GM12878 (cell line): Measurements from ENCODE around the gene TIFAB. TPM values are rescaled to one million over a fixed set of nuclear protein-coding genes. Genes with fewer than 3 reads are reported as not detected.

Source experiments
- ATAC-seq: fragments of 200-7000 bp; cut with Tn5 transposase; 3 replicates; pipeline ENCODE4 v1.9.1; 2020; ENCODE audit warnings: mild to moderate bottlenecking, moderate library complexity
- BruUV-seq: library from RNA; stranded (reverse); fragments of 400-500 nt; replicated peaks from 2 replicates; lab custom pipeline; 2021; lab: Mats Ljungman, UMichigan
- CTCF ChIA-PET: fragments of 300-600 bp; sonication (Branson Sonifier 250); formaldehyde crosslinking; extraction: SDS; loops from one replicate; lab custom pipeline; 2021; ENCODE audit warnings: inconsistent platforms; lab: Yijun Ruan, JAX
- POLR2A ChIA-PET: fragments of 350-600 bp; formaldehyde crosslinking; extraction: SDS; loops from one replicate; lab custom pipeline; 2021; ENCODE audit warnings: inconsistent platforms; lab: Charles Lee
- RAD21 ChIA-PET: fragments of 300-600 bp; sonication (Branson Sonifier 250); formaldehyde crosslinking; loops from one replicate; lab custom pipeline; 2023; ENCODE audit warnings: antibody characterized with exemption; ENCODE audit not compliant: unreplicated experiment; lab: Charles Lee
- SMC1A ChIA-PET: fragments of 300-600 bp; sonication (Branson Sonifier 250); formaldehyde crosslinking; loops from one replicate; lab custom pipeline; 2023; ENCODE audit not compliant: unreplicated experiment, uncharacterized antibody; lab: Charles Lee
- DNase-seq: peaks from one replicate; pipeline ENCODE4 v3.0.0-alpha.2; 2011; ENCODE audit warnings: low read depth, low spot score
- FAIRE-seq: peaks from 3 replicates; lab custom pipeline; 2011; peaks lifted over from hg19 to GRCh38; lab: Jason Lieb, UNC
- H2AFZ ChIP-seq: 2 replicates; pipeline ENCODE4 v1.6.0; 2011; ENCODE audit warnings: low read depth, low read length, control low read depth; ENCODE audit not compliant: control insufficient read depth
- H3K27ac ChIP-seq: 2 replicates; pipeline ENCODE4 v1.5.1; 2011; ENCODE audit warnings: control low read depth; ENCODE audit not compliant: control insufficient read depth, insufficient read depth
- H3K27me3 ChIP-seq, 2 experiments: replicated peaks in 1 of 2; 2 replicates each; pipeline versions ENCODE4 v1.6.0 to v1.6.1; 2011; ENCODE audit warnings: low read length in 1 of 2; ENCODE audit not compliant: control insufficient read depth in 2 of 2, insufficient read depth in 2 of 2
- H3K36me3 ChIP-seq, 2 experiments: 2 replicates each; pipeline ENCODE4 v1.5.1; 2011; ENCODE audit warnings: low read length in 1 of 2; ENCODE audit not compliant: control insufficient read depth in 2 of 2, insufficient read depth in 2 of 2
- H3K4me1 ChIP-seq: 2 replicates; pipeline ENCODE4 v1.6.1; 2011; ENCODE audit warnings: mild to moderate bottlenecking, low read length, moderate library complexity, mixed read lengths; ENCODE audit not compliant: control insufficient read depth, insufficient read depth
- H3K4me2 ChIP-seq: 2 replicates; pipeline ENCODE4 v1.6.0; 2011; ENCODE audit warnings: control low read depth; ENCODE audit not compliant: control insufficient read depth, insufficient read depth
- H3K4me3 ChIP-seq: fragments of 200-600 bp; sonication (generic); 2 replicates; pipeline ENCODE4 v1.5.1; 2016
- H3K79me2 ChIP-seq: 2 replicates; pipeline ENCODE4 v1.6.0; 2011; ENCODE audit warnings: low read length; ENCODE audit not compliant: control insufficient read depth, insufficient read depth
- H3K9ac ChIP-seq: 2 replicates; pipeline ENCODE4 v1.8.0; 2011; ENCODE audit warnings: low read length, control low read depth, mixed read lengths; ENCODE audit not compliant: control insufficient read depth, insufficient read depth
- H3K9me3 ChIP-seq: replicated peaks from 3 replicates; pipeline ENCODE4 v1.5.1; 2011; ENCODE audit warnings: mild to moderate bottlenecking, low read length; ENCODE audit not compliant: control insufficient read depth, insufficient read depth
- H4K20me1 ChIP-seq: 2 replicates; pipeline ENCODE4 v1.6.0; 2011; ENCODE audit not compliant: control insufficient read depth, insufficient read depth
- BACH1 ChIP-seq: fragments of 450-650 bp; IDR thresholded peaks from 2 replicates; pipeline ENCODE4 v1.6.1; 2017; ENCODE audit warnings: mild to moderate bottlenecking, borderline replicate concordance
- EP300 ChIP-seq, 2 experiments: fragments of 150-350 bp in 1 of 2; IDR thresholded peaks; 2 replicates each; pipeline ENCODE4 v1.6.1; 2011 to 2012; ENCODE audit warnings: low read depth in 2 of 2, low read length in 2 of 2, borderline replicate concordance in 1 of 2, improper control_type of control experiment in 1 of 2, inconsistent platforms in 1 of 2; ENCODE audit not compliant: control insufficient read depth in 1 of 2
- POU2F2 ChIP-seq: IDR thresholded peaks from 3 replicates; pipeline ENCODE4 v1.6.1; 2011; ENCODE audit warnings: low read depth, mild to moderate bottlenecking, low read length, borderline replicate concordance
- STAT3 ChIP-seq: IDR thresholded peaks from 2 replicates; pipeline ENCODE4 v1.6.1; 2011; ENCODE audit warnings: low read depth, low read length, improper control_type of control experiment
- TCF12 ChIP-seq: IDR thresholded peaks from 2 replicates; pipeline ENCODE4 v1.6.1; 2011; ENCODE audit warnings: low read depth, mild to moderate bottlenecking, low read length
- ZNF384 ChIP-seq: IDR thresholded peaks from 2 replicates; pipeline ENCODE4 v1.6.1; 2012; ENCODE audit warnings: low read depth, mild to moderate bottlenecking, low read length, improper control_type of control experiment, borderline replicate concordance
- WGBS: methylation state at CpG from one replicate; pipeline ENCODE4 v1.1.6; 2016; ENCODE audit warnings: low lambda C conversion rate; ENCODE audit not compliant: insufficient replicate concordance, insufficient coverage; ENCODE audit errors: missing lambda C conversion rate; 5-methylcytosine and 5-hydroxymethylcytosine counted together
- in situ Hi-C: fragments of 300-500 bp; cut with MboI; formaldehyde crosslinking; loops from 9 replicates; pipeline ENCODE4 v1.14.3; 2018; ENCODE audit warnings: mixed read lengths
- intact Hi-C: fragments of 100-400 bp; cut with micrococcal nuclease; formaldehyde crosslinking; loops from one replicate; pipeline ENCODE4 v1.14.2; 2022; ENCODE audit not compliant: unreplicated experiment
- polyA plus RNA-seq, 11 experiments: library from polyadenylated mRNA; depleted of rRNA in 4 of 11; unstranded in 6 of 11; stranded (reverse) in 5 of 11; fragments of >200 nt; fragmentation: Nextera tagmentation in 4 of 11; fragmentation: Illumina TruSeq in 1 of 11; extraction: Ambion mirVana in 4 of 11; extraction: Trizol in 1 of 11; gene quantifications; 1 replicate in 1 of 11; 2 replicates in 10 of 11; pipeline versions ENCODE4 v1.2.1 to v1.2.3, GENCODE V29; 2011 to 2016; ENCODE audit warnings: inconsistent platforms in 2 of 11, missing spikeins in 2 of 11, low read depth in 1 of 11
- total RNA-seq, 4 experiments: library from RNA; depleted of rRNA in 3 of 4; stranded (reverse); fragments of >200 nt in 3 of 4; fragmentation: Illumina TruSeq in 1 of 4; extraction: Trizol in 1 of 4; gene quantifications; 2 replicates each; pipeline versions ENCODE4 v1.2.1 to v1.2.3, GENCODE V29; 2013 to 2021
- TF ChIP-seq, protein P1 (sequence below): fragments of 450-650 bp; IDR thresholded peaks from 2 replicates; pipeline ENCODE4 v1.6.1; 2018; ENCODE audit warnings: borderline replicate concordance, mild to moderate bottlenecking; ENCODE audit not compliant: partially characterized antibody

The TIFAB gene
- total and polyA plus RNA-seq, 10 of the 15 experiments (the other 5 are each of a cell fraction or from before 2014, with no cell fraction given): not detected

GRCh38 chr5:135446615-135447014 lies 5.5 kb downstream of the TIFAB start (continued):
- TF ChIP-seq BACH1: no peak
- TF ChIP-seq, protein P1, sequence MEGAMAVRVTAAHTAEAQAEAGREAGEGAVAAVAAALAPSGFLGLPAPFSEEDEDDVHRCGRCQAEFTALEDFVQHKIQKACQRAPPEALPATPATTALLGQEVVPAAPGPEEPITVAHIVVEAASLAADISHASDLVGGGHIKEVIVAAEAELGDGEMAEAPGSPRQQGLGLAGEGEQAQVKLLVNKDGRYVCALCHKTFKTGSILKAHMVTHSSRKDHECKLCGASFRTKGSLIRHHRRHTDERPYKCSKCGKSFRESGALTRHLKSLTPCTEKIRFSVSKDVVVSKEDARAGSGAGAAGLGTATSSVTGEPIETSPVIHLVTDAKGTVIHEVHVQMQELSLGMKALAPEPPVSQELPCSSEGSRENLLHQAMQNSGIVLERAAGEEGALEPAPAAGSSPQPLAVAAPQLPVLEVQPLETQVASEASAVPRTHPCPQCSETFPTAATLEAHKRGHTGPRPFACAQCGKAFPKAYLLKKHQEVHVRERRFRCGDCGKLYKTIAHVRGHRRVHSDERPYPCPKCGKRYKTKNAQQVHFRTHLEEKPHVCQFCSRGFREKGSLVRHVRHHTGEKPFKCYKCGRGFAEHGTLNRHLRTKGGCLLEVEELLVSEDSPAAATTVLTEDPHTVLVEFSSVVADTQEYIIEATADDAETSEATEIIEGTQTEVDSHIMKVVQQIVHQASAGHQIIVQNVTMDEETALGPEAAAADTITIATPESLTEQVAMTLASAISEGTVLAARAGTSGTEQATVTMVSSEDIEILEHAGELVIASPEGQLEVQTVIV: no peak
- TF ChIP-seq POU2F2: no peak

- RAD21 ChIA-PET: no interaction called here
- Histone ChIP-seq H3K36me3 (no peaks in the 10 kb centered on the region), H3K27me3 (0 out of 4 replicates have a peak, but pooled peaks cover 0 to 1% of the 10 kb centered on the region in 2 experiments), H3K27ac (no peak overlapping the region), H3K4me3 (no peak overlapping the region), H3K79me2 (no peaks in the 10 kb centered on the region), H4K20me1 (no peaks in the 10 kb centered on the region), H3K4me1 (peaks cover 21% of the 10 kb centered on the region), H3K9ac (no peak overlapping the region), H3K9me3 (no peaks in the 10 kb centered on the region; the same call in 2 of the 3 replicates), H2AFZ (no peak overlapping the region), H3K4me2 (no peak overlapping the region)
- POLR2A ChIA-PET: no interaction called here
- no peak for DNase-seq
- SMC1A ChIA-PET: interaction anchor here (0.8 to 1.3 kb wide), 2 partner anchors 9 to 10 kb away, joined by 3 read pairs; no protein-coding TSS in a partner anchor
- FAIRE-seq: no peak
- ATAC-seq: no peak
- in situ Hi-C loops: no loop called here
- 62% methylated on average over 9 of the region's 9 CpGs for WGBS
- no TSS peak for BruUV-seq
- no peak for TF ChIP-seq EP300 (IDR thresholded peaks at IDR 0.05; ENCODE audit: borderline replicate concordance in 1 of 2, control insufficient read depth in 1 of 2, low read depth in 2 of 2, low read length in 2 of 2)
- no peak for TF ChIP-seq TCF12
- no peak for TF ChIP-seq STAT3
- no peak for TF ChIP-seq ZNF384
- intact Hi-C loops: no loop called here
- CTCF ChIA-PET: interaction anchor here (0.9 to 4.2 kb wide), 5 partner anchors 11 to 120 kb away, joined by 3 to 35 read pairs (median 14); no protein-coding TSS in a partner anchor
Observed at GRCh38 chr5:135446206-135446605, 5.9 kb downstream of the TIFAB start.
